Keratinocyte (primary cell): ENCODE data around the gene OR10K2. TPM values are rescaled to one million over a fixed set of nuclear protein-coding genes. Genes with fewer than 3 reads are reported as not detected.

Experiments
- DNase-seq: peaks from one replicate; pipeline ENCODE4 v3.0.0-alpha.2; 2011; ENCODE audit warnings: low read depth, missing footprints, low spot score
- FAIRE-seq: peaks from 2 replicates; lab custom pipeline; 2011; peaks lifted over from hg19 to GRCh38; lab: Jason Lieb, UNC
- H2AFZ ChIP-seq: 2 replicates; pipeline ENCODE4 v1.6.0; 2012; ENCODE audit warnings: low read length, control low read depth, inconsistent platforms; ENCODE audit not compliant: control insufficient read depth
- H3K27ac ChIP-seq: 2 replicates; pipeline ENCODE4 v1.5.1; 2011; ENCODE audit warnings: low read length; ENCODE audit not compliant: control insufficient read depth, insufficient read depth
- H3K27me3 ChIP-seq: 3 replicates; pipeline ENCODE4 v1.6.0; 2011; ENCODE audit warnings: low read length; ENCODE audit not compliant: control insufficient read depth, insufficient read depth; ENCODE audit errors: extremely low read depth
- H3K36me3 ChIP-seq, 2 experiments: 2 replicates in 1 of 2; 3 replicates in 1 of 2; pipeline ENCODE4 v1.5.1; 2011; ENCODE audit warnings: low read length in 2 of 2, mild to moderate bottlenecking in 1 of 2; ENCODE audit not compliant: control insufficient read depth in 2 of 2, insufficient read depth in 2 of 2; ENCODE audit errors: extremely low read depth in 1 of 2
- H3K4me1 ChIP-seq: 3 replicates; pipeline ENCODE4 v1.5.1; 2011; ENCODE audit warnings: low read length; ENCODE audit not compliant: control insufficient read depth, insufficient read depth; ENCODE audit errors: extremely low read depth
- H3K4me2 ChIP-seq: 3 replicates; pipeline ENCODE4 v1.6.0; 2011; ENCODE audit warnings: low read depth, low read length; ENCODE audit not compliant: control insufficient read depth, insufficient read depth; ENCODE audit errors: extremely low read depth
- H3K4me3 ChIP-seq, 3 experiments: fragments of 200-600 bp in 1 of 3; sonication (generic) in 1 of 3; 2 replicates in 2 of 3; 3 replicates in 1 of 3; pipeline ENCODE4 v1.5.1; 2011 to 2016; ENCODE audit warnings: low read length in 3 of 3, mild to moderate bottlenecking in 3 of 3, control low read depth in 2 of 3, inconsistent platforms in 1 of 3, low read depth in 1 of 3, mixed read lengths in 1 of 3, mixed run types in 1 of 3, moderate library complexity in 1 of 3; ENCODE audit not compliant: control insufficient read depth in 2 of 3, insufficient read depth in 2 of 3; ENCODE audit errors: extremely low read depth in 1 of 3
- H3K79me2 ChIP-seq: 2 replicates; pipeline ENCODE4 v1.6.0; 2012; ENCODE audit warnings: low read length; ENCODE audit not compliant: control insufficient read depth, insufficient read depth
- H3K9ac ChIP-seq: 3 replicates; pipeline ENCODE4 v1.6.0; 2011; ENCODE audit warnings: low read length; ENCODE audit not compliant: control insufficient read depth, insufficient read depth; ENCODE audit errors: extremely low read depth
- H3K9me1 ChIP-seq: 3 replicates; pipeline ENCODE4 v1.6.0; 2011; ENCODE audit warnings: low read length; ENCODE audit not compliant: control insufficient read depth, insufficient read depth; ENCODE audit errors: extremely low read depth
- H3K9me3 ChIP-seq: 2 replicates; pipeline ENCODE4 v1.5.1; 2012; ENCODE audit warnings: low read depth, low read length; ENCODE audit not compliant: control insufficient read depth
- H4K20me1 ChIP-seq: 3 replicates; pipeline ENCODE4 v1.6.0; 2011; ENCODE audit warnings: low read length; ENCODE audit not compliant: control insufficient read depth, insufficient read depth; ENCODE audit errors: extremely low read depth
- CTCF ChIP-seq, 3 experiments: IDR thresholded peaks in 1 of 3; conservative IDR thresholded peaks in 1 of 3; optimal IDR thresholded peaks in 1 of 3; 2 replicates in 2 of 3; 3 replicates in 1 of 3; pipeline versions ENCODE3 to v1.5.1; 2011; ENCODE audit warnings: low read length in 3 of 3, mild to moderate bottlenecking in 3 of 3, moderate library complexity in 2 of 3, control low read depth in 1 of 3, inconsistent platforms in 1 of 3; ENCODE audit not compliant: insufficient read depth in 2 of 3; ENCODE audit errors: extremely low read depth in 1 of 3
- EZH2 ChIP-seq: IDR thresholded peaks from one replicate; pipeline ENCODE4 v1.6.1; 2012; ENCODE audit warnings: inconsistent platforms, mild to moderate bottlenecking, low read length, moderate library complexity
- dilution Hi-C: fragments of 300-500 bp; cut with MboI; formaldehyde crosslinking; loops from one replicate; pipeline ENCODE4 v1.7.0; 2020; ENCODE audit warnings: low sequenced_read_pairs; ENCODE audit not compliant: extremely low pct_ligation_motif_present
- polyA plus RNA-seq, 5 experiments: library from polyadenylated mRNA; depleted of rRNA in 3 of 5; stranded (reverse) in 3 of 5; stranded (forward) in 1 of 5; unstranded in 1 of 5; fragments of >200 nt; gene quantifications; 1 replicate in 1 of 5; 2 replicates in 3 of 5; 3 replicates in 1 of 5; pipeline versions ENCODE4 v1.2.1 to v1.2.3, GENCODE V29; 2011 to 2012; ENCODE audit warnings: missing spikeins in 2 of 5, low read depth in 1 of 5, low replicate concordance in 1 of 5

The OR10K2 gene
- polyA plus RNA-seq, 1 donor (not counting 4 experiments of a cell fraction or from before 2014, with no cell fraction given): not detected

- H3K27me3 ChIP-seq: no peaks in the 10 kb centered on the region
- FAIRE-seq (no peak), DNase-seq (no peak)
- dilution Hi-C loops: no loop called here
- no peaks in the 10 kb centered on the region for H3K36me3 ChIP-seq
- H3K4me1 ChIP-seq: no peaks in the 10 kb centered on the region
- H3K9me3 ChIP-seq: no peaks in the 10 kb centered on the region
- H3K79me2 ChIP-seq: no peaks in the 10 kb centered on the region
- H3K4me2 ChIP-seq: no peak overlapping the region
- H3K27ac ChIP-seq: no peak overlapping the region
- H4K20me1 ChIP-seq: no peaks in the 10 kb centered on the region
- no peaks in the 10 kb centered on the region for H3K9me1 ChIP-seq
- H3K4me3 ChIP-seq: no peak overlapping the region
- H2AFZ ChIP-seq: no peak overlapping the region
- no peak overlapping the region for H3K9ac ChIP-seq
- no peak for TF ChIP-seq EZH2
- no peak for TF ChIP-seq CTCF (optimal IDR thresholded peaks at IDR 0.05 in 1 of 3, IDR thresholded peaks at IDR 0.05 in 1 of 3, conservative IDR thresholded peaks at IDR 0.05 in 1 of 3; ENCODE audit: extremely low read depth in 1 of 3, insufficient read depth in 2 of 3, low read length in 3 of 3)
Measured at GRCh38 chr1:158371188-158371953, 54.7 kb downstream of the OR10K2 start.

Other genes with a start within 250 kb of the OR10K2 start
- 2.5 to 3.0 TPM (median 2.8 TPM) in 3 replicates for gene CD1D, start 245.3 kb downstream of the OR10K2 start, polyA plus RNA-seq
- not detected in 3 replicates for gene CD1A, start 171.8 kb downstream of the OR10K2 start, polyA plus RNA-seq
- gene CD1C, start 136.3 kb downstream of the OR10K2 start, polyA plus RNA-seq: not detected in 3 replicates
- not detected in 3 replicates for gene CD1B, start 94.7 kb downstream of the OR10K2 start, polyA plus RNA-seq
- gene CD1E, start 72.3 kb downstream of the OR10K2 start, polyA plus RNA-seq: not detected in 3 replicates
- not detected in 3 replicates for gene OR10T2, start 26.8 kb downstream of the OR10K2 start, polyA plus RNA-seq
- gene OR10K1, start 35.6 kb upstream of the OR10K2 start, polyA plus RNA-seq: not detected in 3 replicates
- gene OR10R2, start 46.0 kb upstream of the OR10K2 start, polyA plus RNA-seq: not detected in 3 replicates
- gene OR6Y1, start 128.2 kb upstream of the OR10K2 start, polyA plus RNA-seq: not detected in 3 replicates
- gene OR6P1, start 144.3 kb upstream of the OR10K2 start, polyA plus RNA-seq: not detected in 3 replicates
- not detected in 3 replicates for gene OR10X1, start 153.7 kb upstream of the OR10K2 start, polyA plus RNA-seq
- not detected in 3 replicates for gene OR10Z1, start 179.0 kb upstream of the OR10K2 start, polyA plus RNA-seq